ENCODE data around the gene ZDHHC14.

The ZDHHC14 gene

GRCh38 chr6:157513619-157514485, 132.9 kb downstream of the ZDHHC14 start:
- no peaks in the 10 kb centered on the region for H3K27me3 ChIP-seq (ENCODE audit: control insufficient read depth, insufficient read depth, low read length)
- H3K9me3 ChIP-seq (ENCODE audit: control insufficient read depth, low read length) = no peaks in the 10 kb centered on the region
- no peak overlapping the region for H3K9ac ChIP-seq (ENCODE audit: low read length)
- H3K4me1 ChIP-seq (ENCODE audit: control insufficient read depth, insufficient read depth, low read length) = no peaks in the 10 kb centered on the region
- no peak overlapping the region for H3K4me3 ChIP-seq (ENCODE audit: low read length)
- H3K36me3 ChIP-seq (ENCODE audit: control insufficient read depth, insufficient read depth, low read length) = no peaks in the 10 kb centered on the region

GRCh38 chr6:157514659-157515496, 133.9 kb downstream of the ZDHHC14 start:
- H3K4me1 ChIP-seq (ENCODE audit: control insufficient read depth, insufficient read depth, low read length) = no peaks in the 10 kb centered on the region
- H3K9ac ChIP-seq (ENCODE audit: low read length) = no peak overlapping the region
- H3K27me3 ChIP-seq (ENCODE audit: control insufficient read depth, insufficient read depth, low read length) = no peaks in the 10 kb centered on the region
- H3K9me3 ChIP-seq (ENCODE audit: control insufficient read depth, low read length) = no peaks in the 10 kb centered on the region
- H3K4me3 ChIP-seq (ENCODE audit: low read length) = no peak overlapping the region
- H3K36me3 ChIP-seq (ENCODE audit: control insufficient read depth, insufficient read depth, low read length) = no peaks in the 10 kb centered on the region

GRCh38 chr6:157516319-157517026, 135.5 kb downstream of the ZDHHC14 start:
- H3K9ac ChIP-seq (ENCODE audit: low read length) = no peak overlapping the region
- H3K9me3 ChIP-seq (ENCODE audit: control insufficient read depth, low read length) = no peaks in the 10 kb centered on the region
- no peaks in the 10 kb centered on the region for H3K36me3 ChIP-seq (ENCODE audit: control insufficient read depth, insufficient read depth, low read length)
- H3K4me3 ChIP-seq (ENCODE audit: low read length) = no peak overlapping the region
- no peaks in the 10 kb centered on the region for H3K4me1 ChIP-seq (ENCODE audit: control insufficient read depth, insufficient read depth, low read length)
- no peaks in the 10 kb centered on the region for H3K27me3 ChIP-seq (ENCODE audit: control insufficient read depth, insufficient read depth, low read length)

- Histone ChIP-seq H3K27me3 (ENCODE audit: control insufficient read depth, insufficient read depth, low read length) (no peaks in the 10 kb centered on the region), H3K4me3 (ENCODE audit: low read length) (no peak overlapping the region), H3K9me3 (ENCODE audit: control insufficient read depth, low read length) (no peaks in the 10 kb centered on the region), H3K4me1 (ENCODE audit: control insufficient read depth, insufficient read depth, low read length) (no peaks in the 10 kb centered on the region), H3K36me3 (ENCODE audit: control insufficient read depth, insufficient read depth, low read length) (no peaks in the 10 kb centered on the region), H3K9ac (ENCODE audit: low read length) (no peak overlapping the region)
These were observed 136.8 kb downstream of the ZDHHC14 start for GRCh38 chr6:157517601-157518359.

- Histone ChIP-seq H3K36me3 (ENCODE audit: control insufficient read depth, insufficient read depth, low read length) (no peaks in the 10 kb centered on the region), H3K4me3 (ENCODE audit: low read length) (no peak overlapping the region), H3K27me3 (ENCODE audit: control insufficient read depth, insufficient read depth, low read length) (no peaks in the 10 kb centered on the region), H3K9ac (ENCODE audit: low read length) (no peak overlapping the region), H3K4me1 (ENCODE audit: control insufficient read depth, insufficient read depth, low read length) (no peaks in the 10 kb centered on the region), H3K9me3 (ENCODE audit: control insufficient read depth, low read length) (no peaks in the 10 kb centered on the region)
These were observed 137.6 kb downstream of the ZDHHC14 start for GRCh38 chr6:157518397-157519250.

- H3K9me3 ChIP-seq (ENCODE audit: control insufficient read depth, low read length) = no peaks in the 10 kb centered on the region
- H3K4me1 ChIP-seq (ENCODE audit: control insufficient read depth, insufficient read depth, low read length) = no peaks in the 10 kb centered on the region
- no peaks in the 10 kb centered on the region for H3K27me3 ChIP-seq (ENCODE audit: control insufficient read depth, insufficient read depth, low read length)
- no peak overlapping the region for H3K4me3 ChIP-seq (ENCODE audit: low read length)
- no peaks in the 10 kb centered on the region for H3K36me3 ChIP-seq (ENCODE audit: control insufficient read depth, insufficient read depth, low read length)
- H3K9ac ChIP-seq (ENCODE audit: low read length) = no peak overlapping the region
These were observed 138.5 kb downstream of the ZDHHC14 start for GRCh38 chr6:157519255-157520116.

GRCh38 chr6:157520117-157520406, 139.1 kb downstream of the ZDHHC14 start:
- Histone ChIP-seq H3K9ac (ENCODE audit: low read length) (no peak overlapping the region), H3K4me3 (ENCODE audit: low read length) (no peak overlapping the region), H3K27me3 (ENCODE audit: control insufficient read depth, insufficient read depth, low read length) (no peaks in the 10 kb centered on the region), H3K9me3 (ENCODE audit: control insufficient read depth, low read length) (no peaks in the 10 kb centered on the region), H3K4me1 (ENCODE audit: control insufficient read depth, insufficient read depth, low read length) (no peaks in the 10 kb centered on the region), H3K36me3 (ENCODE audit: control insufficient read depth, insufficient read depth, low read length) (no peaks in the 10 kb centered on the region)

- H3K4me3 ChIP-seq (ENCODE audit: low read length) = no peak overlapping the region
- H3K27me3 ChIP-seq (ENCODE audit: control insufficient read depth, insufficient read depth, low read length) = no peaks in the 10 kb centered on the region
- no peaks in the 10 kb centered on the region for H3K4me1 ChIP-seq (ENCODE audit: control insufficient read depth, insufficient read depth, low read length)
- no peaks in the 10 kb centered on the region for H3K9me3 ChIP-seq (ENCODE audit: control insufficient read depth, low read length)
- no peak overlapping the region for H3K9ac ChIP-seq (ENCODE audit: low read length)
- H3K36me3 ChIP-seq (ENCODE audit: control insufficient read depth, insufficient read depth, low read length) = no peaks in the 10 kb centered on the region
These were observed 139.8 kb downstream of the ZDHHC14 start for GRCh38 chr6:157520596-157521361.

- Histone ChIP-seq H3K36me3 (ENCODE audit: control insufficient read depth, insufficient read depth, low read length) (no peaks in the 10 kb centered on the region), H3K9ac (ENCODE audit: low read length) (no peak overlapping the region), H3K4me3 (ENCODE audit: low read length) (no peak overlapping the region), H3K4me1 (ENCODE audit: control insufficient read depth, insufficient read depth, low read length) (no peaks in the 10 kb centered on the region), H3K27me3 (ENCODE audit: control insufficient read depth, insufficient read depth, low read length) (no peaks in the 10 kb centered on the region), H3K9me3 (ENCODE audit: control insufficient read depth, low read length) (no peaks in the 10 kb centered on the region)
These were observed 140.7 kb downstream of the ZDHHC14 start for GRCh38 chr6:157521362-157522335.

Measured in mucosa of stomach (tissue), 1 donor.